Gastrocnemius medialis (tissue), 4 donors: ENCODE data around the gene KCNH8.

Experiments used
- POLR2A ChIP-seq, 2 donors: fragments of 450-650 bp; IDR thresholded peaks; one replicate each; pipeline ENCODE4 v1.6.1; 2017; ENCODE audit warnings: antibody characterized with exemption in 2 of 2, mild to moderate bottlenecking in 2 of 2, moderate library complexity in 2 of 2
- TF ChIP-seq, protein P1 (sequence below), 5 experiments: fragments of 450-650 bp in 3 of 5; fragments of 200-600 bp in 2 of 5; sonication (generic) in 2 of 5; IDR thresholded peaks in 4 of 5; conservative IDR thresholded peaks in 1 of 5; 1 replicate in 4 of 5; 2 replicates in 1 of 5; pipeline ENCODE4 v1.5.1; 2016 to 2019; ENCODE audit warnings: antibody characterized with exemption in 5 of 5, mild to moderate bottlenecking in 3 of 5, moderate library complexity in 3 of 5

DNA sequence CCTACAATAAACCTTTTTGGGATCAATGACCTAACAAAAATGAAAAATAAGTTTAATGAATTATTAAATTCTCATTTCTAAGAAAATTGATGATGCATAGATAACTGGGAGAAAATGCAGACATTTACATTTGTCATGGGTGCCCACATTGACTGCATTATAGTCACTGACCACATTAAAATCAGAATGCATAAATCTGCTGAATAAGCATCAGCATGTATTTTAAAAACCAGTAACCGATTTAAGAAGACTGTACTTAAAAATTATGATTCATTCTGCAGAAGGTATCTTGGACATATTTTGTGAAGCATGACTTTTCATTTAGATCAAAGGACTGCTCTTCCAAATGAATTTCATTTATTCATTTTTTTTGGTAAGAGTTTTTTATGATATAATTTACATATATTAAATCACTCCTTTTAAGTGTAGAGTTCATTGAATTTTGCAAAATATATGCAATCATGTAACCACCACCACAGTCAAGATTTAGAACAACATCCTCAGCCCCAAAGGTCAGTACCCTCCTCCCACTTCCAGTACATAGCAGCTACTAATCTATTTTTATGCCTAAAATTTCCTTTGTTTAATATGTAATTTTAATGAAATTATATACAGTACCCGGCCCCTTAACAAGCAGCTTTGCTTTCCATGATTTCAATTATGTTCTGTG, 11.8 kb downstream of the KCNH8 start:
- TF ChIP-seq, protein P1, sequence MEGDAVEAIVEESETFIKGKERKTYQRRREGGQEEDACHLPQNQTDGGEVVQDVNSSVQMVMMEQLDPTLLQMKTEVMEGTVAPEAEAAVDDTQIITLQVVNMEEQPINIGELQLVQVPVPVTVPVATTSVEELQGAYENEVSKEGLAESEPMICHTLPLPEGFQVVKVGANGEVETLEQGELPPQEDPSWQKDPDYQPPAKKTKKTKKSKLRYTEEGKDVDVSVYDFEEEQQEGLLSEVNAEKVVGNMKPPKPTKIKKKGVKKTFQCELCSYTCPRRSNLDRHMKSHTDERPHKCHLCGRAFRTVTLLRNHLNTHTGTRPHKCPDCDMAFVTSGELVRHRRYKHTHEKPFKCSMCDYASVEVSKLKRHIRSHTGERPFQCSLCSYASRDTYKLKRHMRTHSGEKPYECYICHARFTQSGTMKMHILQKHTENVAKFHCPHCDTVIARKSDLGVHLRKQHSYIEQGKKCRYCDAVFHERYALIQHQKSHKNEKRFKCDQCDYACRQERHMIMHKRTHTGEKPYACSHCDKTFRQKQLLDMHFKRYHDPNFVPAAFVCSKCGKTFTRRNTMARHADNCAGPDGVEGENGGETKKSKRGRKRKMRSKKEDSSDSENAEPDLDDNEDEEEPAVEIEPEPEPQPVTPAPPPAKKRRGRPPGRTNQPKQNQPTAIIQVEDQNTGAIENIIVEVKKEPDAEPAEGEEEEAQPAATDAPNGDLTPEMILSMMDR (IDR thresholded peaks at IDR 0.05 in 4 of 5, conservative IDR thresholded peaks at IDR 0.05 in 1 of 5): no peak
- no peak for TF ChIP-seq POLR2A (IDR thresholded peaks at IDR 0.05)
